ENCODE measurements around the gene PSMB7.

GRCh38 chr9:124450241-124450924 lies 35.1 kb upstream of the PSMB7 start, which contains the start of gene ADGRD2:
- TF ChIP-seq CTCF (conservative IDR thresholded peaks at IDR 0.05; ENCODE audit: low read length) (no peak), EZH2phosphoT487 (IDR thresholded peaks at IDR 0.05; ENCODE audit: borderline replicate concordance) (no peak)
